HG03108 (cell line): ENCODE data around the gene MARCHF5.
"Not testable (repeated sequence)": the region's sequence is repeated elsewhere in the genome, so short reads cannot be mapped to it uniquely, and the experiment has no call there.

Source experiments
- ATAC-seq: cut with Tn5 transposase; IDR thresholded peaks from one replicate; pipeline ENCODE4 v1.9.1; 2021; ENCODE audit warnings: moderate library complexity; ENCODE audit not compliant: unreplicated experiment

Gene MARCHF5

DNA sequence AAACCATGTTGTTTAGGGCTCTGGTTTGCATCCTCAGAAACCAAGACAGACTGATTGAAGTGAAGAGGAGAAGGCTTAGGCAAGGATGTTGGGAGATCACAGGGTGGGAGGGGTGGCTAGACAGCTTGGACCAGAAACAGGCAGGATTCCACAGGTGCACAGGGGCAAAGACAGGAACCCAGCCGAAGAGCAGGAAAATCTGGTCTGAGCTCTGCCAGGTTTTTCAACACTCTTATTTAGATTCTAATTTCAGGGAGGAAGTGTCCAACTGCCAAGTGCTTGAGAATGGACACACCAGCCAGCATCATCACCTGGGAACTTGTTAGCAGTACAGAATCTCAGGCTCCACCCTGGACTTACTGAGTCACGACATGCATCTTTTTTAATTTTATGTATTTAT, 93.8 kb downstream of the MARCHF5 start:
- no peak for ATAC-seq

DNA sequence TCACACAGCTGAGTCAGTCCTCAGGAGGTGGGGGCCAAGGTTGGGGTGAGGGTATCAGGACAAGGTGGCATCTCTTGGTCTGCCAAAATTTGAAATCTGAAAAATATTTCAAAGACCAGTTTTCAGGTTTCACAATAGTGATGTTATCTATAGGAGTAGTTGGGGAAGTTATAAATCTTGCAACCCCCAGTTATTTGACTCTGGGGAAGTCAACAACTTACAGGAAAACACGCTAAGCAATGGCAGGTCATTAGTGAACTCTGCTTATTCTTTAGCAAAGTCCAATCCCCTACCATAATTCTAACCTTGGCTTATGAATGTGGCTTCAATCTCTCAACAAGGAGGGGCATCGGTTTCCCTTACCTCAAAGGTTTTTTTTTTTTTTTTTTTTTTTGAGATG, 94.9 kb downstream of the MARCHF5 start:
- ATAC-seq, result no peak

DNA sequence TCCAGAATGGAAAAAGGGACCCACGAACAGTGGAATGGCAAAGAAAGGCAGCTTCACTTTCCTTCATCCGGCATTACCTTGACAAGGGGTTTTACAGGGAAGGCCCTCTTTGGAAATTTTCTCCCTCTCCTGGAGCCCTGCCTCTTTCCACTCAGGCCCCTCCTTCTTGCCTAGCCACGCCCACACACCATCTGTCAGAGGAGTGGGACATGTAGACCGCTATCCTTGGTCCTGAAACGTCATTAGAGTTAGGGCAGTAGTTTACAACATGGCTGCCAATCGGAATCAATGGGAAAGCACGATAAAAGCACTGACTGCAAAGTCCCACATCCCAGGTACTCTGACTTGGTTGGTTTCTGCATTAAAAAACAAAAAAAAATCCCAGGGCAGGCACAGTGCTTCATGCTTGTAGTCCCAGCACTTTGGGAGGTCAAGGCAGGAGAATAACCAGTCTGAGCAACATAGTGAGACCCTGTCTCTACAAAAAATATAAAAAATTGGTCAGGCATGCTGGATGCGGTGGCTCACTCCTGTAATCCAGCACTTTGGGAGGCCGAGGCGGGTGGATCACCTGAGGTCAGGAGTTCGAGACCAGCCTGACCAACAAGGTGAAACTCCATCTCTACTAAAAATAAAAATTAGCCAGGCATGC, 96.4 kb downstream of the MARCHF5 start:
- no peak for ATAC-seq

DNA sequence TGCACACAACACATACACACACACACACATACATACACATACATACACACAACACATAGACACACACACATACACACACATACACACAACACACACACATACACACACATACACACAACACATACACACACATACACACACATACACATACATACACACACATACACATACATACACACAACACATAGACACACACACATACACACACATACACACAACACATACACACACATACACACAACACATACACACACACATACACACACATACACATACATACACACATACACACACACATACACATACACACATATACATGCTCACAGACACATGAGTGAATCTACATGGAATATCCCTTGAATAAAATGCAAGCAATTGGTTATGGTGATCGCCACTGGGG, 102.2 kb downstream of the MARCHF5 start:
- not testable (repeated sequence) for ATAC-seq

DNA sequence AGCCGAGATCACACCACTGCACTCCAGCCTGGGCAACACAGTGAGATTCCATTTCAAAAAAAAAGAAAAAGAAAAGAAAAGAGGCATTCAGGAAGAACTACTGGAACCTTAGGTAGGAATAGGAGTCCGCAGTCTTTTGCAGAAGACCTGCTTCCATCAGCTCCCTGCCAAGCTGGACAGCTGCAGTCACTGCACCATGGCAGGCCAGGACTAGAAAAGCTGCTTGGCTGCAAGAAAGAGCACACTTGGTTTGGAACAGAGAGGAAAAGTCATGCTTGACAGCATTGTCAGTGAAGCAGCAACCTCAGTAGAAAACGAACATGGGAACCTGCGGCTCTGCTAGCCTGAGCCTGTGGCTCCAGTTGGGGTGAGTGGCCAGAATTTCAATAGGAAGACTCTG, 104.3 kb downstream of the MARCHF5 start:
- no peak for ATAC-seq

DNA sequence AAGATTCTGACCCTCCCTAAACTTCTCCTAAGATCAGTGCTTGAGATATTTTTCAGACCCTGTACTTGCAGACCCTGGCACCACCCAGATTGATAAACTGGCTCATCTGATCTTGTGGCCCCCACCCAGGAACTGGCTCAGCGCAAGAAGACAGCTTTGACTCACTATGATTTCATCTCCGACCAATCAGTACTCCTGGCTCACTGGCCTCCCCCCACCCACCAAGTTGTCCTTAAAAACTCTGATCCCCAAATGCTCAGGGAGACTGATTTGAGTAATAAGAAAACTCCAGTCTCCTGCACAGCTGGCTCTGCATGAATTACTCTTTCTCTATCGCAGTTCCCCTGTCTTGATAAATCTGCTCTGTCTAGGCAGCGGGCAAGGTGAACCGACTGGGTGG, 111.3 kb downstream of the MARCHF5 start:
- not testable (repeated sequence) for ATAC-seq
